Body of pancreas (tissue), 4 donors: ENCODE results near the gene AJM1.

Experiments used
- POLR2A ChIP-seq, 3 donors: fragments of 450-650 bp; IDR thresholded peaks; one replicate each; pipeline ENCODE4 v1.6.1; 2016; ENCODE audit warnings: antibody characterized with exemption in 3 of 3, mild to moderate bottlenecking in 2 of 3
- TF ChIP-seq, protein P1 (sequence below), 7 experiments: fragments of 450-650 bp in 4 of 7; fragments of 200-600 bp in 3 of 7; sonication (generic) in 3 of 7; IDR thresholded peaks; one replicate each; pipeline ENCODE4 v1.5.1; 2016 to 2019; ENCODE audit warnings: antibody characterized with exemption in 7 of 7

DNA sequence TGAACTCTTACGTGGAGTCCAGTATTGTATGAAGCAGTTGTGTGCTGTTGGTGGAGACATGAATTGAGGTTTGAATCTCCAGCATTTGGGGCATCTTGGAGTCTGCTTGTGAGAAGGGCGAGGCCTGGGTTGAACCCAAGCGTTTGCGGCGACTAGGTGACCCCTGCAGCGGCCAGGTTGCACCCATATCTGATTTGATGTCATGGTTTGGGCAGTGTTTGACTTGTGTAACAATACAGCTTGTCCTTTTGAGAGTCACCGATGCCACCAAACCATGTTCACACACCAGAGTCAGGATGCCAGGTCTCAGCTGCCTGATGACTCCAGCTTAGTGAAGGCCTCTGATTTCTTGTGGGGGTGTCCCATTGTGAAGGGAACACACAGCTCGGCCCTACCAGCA, 46.2 kb downstream of the AJM1 start:
- TF ChIP-seq, protein P1, sequence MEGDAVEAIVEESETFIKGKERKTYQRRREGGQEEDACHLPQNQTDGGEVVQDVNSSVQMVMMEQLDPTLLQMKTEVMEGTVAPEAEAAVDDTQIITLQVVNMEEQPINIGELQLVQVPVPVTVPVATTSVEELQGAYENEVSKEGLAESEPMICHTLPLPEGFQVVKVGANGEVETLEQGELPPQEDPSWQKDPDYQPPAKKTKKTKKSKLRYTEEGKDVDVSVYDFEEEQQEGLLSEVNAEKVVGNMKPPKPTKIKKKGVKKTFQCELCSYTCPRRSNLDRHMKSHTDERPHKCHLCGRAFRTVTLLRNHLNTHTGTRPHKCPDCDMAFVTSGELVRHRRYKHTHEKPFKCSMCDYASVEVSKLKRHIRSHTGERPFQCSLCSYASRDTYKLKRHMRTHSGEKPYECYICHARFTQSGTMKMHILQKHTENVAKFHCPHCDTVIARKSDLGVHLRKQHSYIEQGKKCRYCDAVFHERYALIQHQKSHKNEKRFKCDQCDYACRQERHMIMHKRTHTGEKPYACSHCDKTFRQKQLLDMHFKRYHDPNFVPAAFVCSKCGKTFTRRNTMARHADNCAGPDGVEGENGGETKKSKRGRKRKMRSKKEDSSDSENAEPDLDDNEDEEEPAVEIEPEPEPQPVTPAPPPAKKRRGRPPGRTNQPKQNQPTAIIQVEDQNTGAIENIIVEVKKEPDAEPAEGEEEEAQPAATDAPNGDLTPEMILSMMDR (IDR thresholded peaks at IDR 0.05), result no peak
- TF ChIP-seq POLR2A (IDR thresholded peaks at IDR 0.05), result no peak
